GM18511 (cell line): ENCODE measurements around the gene RWDD3.

ENCODE experiments used
- ATAC-seq: cut with Tn5 transposase; IDR thresholded peaks from one replicate; pipeline ENCODE4 v1.9.1; 2021; ENCODE audit warnings: mild to moderate bottlenecking, moderate library complexity; ENCODE audit not compliant: unreplicated experiment

RWDD3 gene

DNA sequence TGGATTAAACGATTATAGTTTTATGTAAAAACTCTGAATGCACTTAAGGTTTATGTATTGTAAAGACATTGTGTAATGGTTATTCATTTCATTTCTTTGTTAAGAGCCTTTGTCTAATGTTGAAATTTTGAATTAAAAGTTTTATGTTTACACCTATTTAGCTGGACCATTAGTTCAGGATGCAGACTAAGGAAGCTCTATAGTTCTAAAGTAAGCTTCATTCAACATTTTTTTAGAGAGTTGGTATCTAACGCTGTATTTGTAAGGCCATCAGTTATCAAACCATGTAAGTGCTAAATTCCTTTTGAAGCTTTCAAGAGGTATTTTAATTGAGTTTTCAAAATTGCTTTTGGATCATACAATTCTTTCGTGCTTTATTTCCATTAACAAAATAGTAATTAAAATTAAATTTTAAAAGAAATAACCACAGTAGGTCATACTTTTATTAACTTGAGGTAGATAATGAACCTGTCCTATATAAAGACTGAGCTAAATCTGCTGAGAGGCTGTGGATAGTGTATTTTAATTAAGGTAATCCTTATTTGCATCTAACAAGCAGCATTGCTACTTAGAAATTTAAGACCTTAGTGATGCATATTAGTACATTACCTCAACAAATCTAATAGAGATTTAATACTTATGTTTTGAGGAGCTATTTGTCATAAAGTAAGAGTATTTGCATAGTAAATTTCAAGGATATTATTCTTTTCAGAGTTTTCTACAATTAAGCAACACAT lies 47.9 kb downstream of the RWDD3 start:
- ATAC-seq: no peak

DNA sequence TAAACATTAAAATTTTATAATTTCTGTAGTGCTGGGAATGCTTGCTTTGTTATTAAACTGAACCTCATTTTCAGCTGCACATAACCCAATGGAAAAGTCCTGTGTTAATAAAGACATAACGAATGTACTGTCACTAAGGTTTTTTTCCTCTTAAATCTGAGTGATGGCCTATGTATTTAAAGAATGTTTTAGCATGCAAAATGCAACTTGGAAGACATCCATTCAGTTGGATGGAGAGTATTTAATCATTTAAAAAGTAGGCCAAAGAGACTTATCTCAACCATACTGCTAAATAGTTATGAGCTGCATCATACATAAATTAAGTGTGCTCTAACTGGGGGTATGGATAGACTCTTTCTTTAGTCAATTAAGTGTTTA lies 48.5 kb downstream of the RWDD3 start:
- ATAC-seq: no peak

DNA sequence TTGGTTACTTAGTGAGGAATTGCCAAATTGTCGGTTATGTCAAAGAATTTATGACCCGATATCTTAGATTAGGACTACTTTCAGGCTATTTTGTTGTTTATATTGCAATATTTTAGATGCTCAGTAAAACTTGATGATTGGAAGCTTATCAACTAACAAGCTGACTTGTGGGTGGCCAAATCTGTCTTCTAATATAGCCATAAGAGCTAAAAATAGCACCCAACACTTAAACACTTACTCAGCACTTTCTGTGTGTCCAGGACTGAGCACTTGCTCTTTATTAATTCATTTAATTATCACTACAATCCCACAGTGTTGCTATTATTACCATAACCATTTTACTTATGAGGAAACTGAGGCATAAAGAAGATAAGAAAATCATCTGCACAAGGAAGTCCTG lies 50.4 kb downstream of the RWDD3 start:
- ATAC-seq: no peak

DNA sequence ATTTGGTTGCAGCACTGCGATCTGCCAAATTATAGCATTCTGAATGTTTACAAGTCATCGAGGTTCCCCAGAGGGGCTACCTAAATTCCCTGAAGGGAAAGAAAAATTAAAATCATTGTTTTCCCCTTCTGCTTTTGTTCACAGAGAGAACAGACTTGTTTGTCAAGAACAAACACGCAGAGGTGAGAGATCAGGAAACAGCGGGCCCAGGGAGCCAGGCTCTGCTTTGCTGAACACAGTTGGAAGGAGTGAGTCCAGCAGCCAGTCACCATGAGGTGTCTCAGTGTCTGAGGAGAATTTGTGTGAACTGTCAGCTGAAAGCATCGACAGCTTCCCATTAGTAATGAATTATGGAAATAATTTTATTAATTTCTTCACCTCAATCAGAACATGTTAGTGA lies 52.5 kb downstream of the RWDD3 start:
- ATAC-seq: no peak

DNA sequence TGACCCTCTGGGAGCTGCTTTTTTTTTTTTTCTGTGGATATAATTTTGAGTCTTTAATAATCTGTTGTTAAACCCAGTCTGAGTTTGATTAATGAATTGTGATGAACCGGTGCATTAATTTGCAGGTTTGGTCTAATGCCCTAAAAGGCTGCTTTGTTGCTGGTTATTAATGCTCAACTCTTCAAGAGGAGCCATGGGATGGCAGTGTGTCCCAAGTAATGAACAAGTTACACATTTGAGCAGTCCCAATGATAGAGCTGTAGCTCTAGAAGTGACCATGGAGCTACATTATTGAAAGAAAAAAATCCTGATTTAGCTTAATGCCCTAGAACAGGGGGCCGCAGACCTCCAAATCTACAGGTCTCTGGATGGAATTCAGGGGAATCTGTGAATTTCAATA lies 53.1 kb downstream of the RWDD3 start:
- no peak for ATAC-seq

DNA sequence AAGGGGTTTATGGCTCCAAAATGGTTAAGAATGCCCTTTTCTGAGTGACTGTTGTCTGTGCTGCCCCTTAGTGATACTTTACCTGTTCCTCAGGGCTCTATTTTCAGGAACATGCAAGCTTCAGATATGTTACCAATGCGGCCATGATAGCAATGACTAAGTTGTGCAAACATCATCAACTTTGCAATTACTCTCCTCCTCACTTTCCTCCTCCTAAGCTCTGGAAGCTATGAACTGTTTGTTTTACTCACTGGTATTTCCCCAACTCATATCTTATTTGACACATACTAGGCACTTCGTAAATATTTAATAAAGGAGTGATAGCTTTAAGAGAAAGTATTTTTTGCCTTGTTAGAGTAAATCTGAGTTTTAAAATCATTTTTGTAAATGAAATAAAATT lies 53.8 kb downstream of the RWDD3 start:
- no peak for ATAC-seq
